ENCODE data around the gene ATP6V1E1.

DNA sequence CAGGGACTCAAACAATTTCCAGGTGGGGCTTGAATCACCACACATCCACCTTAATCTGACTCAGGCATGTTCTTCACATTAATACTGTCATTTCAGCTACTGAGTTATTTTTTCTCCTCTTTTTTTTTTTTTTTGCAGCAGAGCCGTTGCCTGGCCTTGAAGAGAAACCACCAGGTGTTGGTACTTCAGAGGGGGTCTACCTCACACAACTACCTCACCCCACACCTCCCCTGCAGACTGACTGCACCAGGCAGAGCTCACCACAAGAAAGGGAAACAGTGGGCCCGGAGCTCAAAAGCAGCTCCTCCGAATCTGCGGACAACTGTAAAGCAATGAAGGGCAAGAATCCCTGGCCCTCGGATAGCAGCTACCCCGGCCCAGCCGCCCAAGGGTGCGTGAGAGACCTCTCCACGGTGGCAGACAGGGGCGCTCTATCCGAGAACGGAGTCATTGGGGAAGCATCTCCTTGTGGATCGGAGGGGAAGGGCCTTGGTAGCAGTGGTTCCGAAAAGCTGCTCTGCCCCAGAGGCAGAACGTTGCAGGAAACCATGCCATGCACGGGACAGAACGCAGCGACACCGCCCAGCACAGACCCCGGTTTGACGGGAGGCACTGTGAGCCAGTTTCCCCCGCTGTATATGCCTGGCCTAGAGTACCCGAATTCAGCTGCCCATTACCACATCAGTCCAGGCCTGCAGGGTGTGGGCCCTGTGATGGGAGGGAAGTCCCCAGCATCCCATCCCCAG lies 80.4 kb downstream of the ATP6V1E1 start:
- TF ChIP-seq, protein P1, sequence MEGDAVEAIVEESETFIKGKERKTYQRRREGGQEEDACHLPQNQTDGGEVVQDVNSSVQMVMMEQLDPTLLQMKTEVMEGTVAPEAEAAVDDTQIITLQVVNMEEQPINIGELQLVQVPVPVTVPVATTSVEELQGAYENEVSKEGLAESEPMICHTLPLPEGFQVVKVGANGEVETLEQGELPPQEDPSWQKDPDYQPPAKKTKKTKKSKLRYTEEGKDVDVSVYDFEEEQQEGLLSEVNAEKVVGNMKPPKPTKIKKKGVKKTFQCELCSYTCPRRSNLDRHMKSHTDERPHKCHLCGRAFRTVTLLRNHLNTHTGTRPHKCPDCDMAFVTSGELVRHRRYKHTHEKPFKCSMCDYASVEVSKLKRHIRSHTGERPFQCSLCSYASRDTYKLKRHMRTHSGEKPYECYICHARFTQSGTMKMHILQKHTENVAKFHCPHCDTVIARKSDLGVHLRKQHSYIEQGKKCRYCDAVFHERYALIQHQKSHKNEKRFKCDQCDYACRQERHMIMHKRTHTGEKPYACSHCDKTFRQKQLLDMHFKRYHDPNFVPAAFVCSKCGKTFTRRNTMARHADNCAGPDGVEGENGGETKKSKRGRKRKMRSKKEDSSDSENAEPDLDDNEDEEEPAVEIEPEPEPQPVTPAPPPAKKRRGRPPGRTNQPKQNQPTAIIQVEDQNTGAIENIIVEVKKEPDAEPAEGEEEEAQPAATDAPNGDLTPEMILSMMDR (IDR thresholded peaks at IDR 0.05) = no peak
- TF ChIP-seq POLR2A (IDR thresholded peaks at IDR 0.05) = no peak
